Gastrocnemius medialis (tissue), 4 donors: ENCODE measurements around the gene KCNQ5.

Experiments used
- POLR2A ChIP-seq, 2 donors: fragments of 450-650 bp; IDR thresholded peaks; one replicate each; pipeline ENCODE4 v1.6.1; 2017; ENCODE audit warnings: antibody characterized with exemption in 2 of 2, mild to moderate bottlenecking in 2 of 2, moderate library complexity in 2 of 2
- TF ChIP-seq, protein P1 (sequence below), 5 experiments: fragments of 450-650 bp in 3 of 5; fragments of 200-600 bp in 2 of 5; sonication (generic) in 2 of 5; IDR thresholded peaks in 4 of 5; conservative IDR thresholded peaks in 1 of 5; 1 replicate in 4 of 5; 2 replicates in 1 of 5; pipeline ENCODE4 v1.5.1; 2016 to 2019; ENCODE audit warnings: antibody characterized with exemption in 5 of 5, mild to moderate bottlenecking in 3 of 5, moderate library complexity in 3 of 5

- TF ChIP-seq, protein P1, sequence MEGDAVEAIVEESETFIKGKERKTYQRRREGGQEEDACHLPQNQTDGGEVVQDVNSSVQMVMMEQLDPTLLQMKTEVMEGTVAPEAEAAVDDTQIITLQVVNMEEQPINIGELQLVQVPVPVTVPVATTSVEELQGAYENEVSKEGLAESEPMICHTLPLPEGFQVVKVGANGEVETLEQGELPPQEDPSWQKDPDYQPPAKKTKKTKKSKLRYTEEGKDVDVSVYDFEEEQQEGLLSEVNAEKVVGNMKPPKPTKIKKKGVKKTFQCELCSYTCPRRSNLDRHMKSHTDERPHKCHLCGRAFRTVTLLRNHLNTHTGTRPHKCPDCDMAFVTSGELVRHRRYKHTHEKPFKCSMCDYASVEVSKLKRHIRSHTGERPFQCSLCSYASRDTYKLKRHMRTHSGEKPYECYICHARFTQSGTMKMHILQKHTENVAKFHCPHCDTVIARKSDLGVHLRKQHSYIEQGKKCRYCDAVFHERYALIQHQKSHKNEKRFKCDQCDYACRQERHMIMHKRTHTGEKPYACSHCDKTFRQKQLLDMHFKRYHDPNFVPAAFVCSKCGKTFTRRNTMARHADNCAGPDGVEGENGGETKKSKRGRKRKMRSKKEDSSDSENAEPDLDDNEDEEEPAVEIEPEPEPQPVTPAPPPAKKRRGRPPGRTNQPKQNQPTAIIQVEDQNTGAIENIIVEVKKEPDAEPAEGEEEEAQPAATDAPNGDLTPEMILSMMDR (IDR thresholded peaks at IDR 0.05 in 4 of 5, conservative IDR thresholded peaks at IDR 0.05 in 1 of 5), result no peak
- TF ChIP-seq POLR2A (IDR thresholded peaks at IDR 0.05), result no peak
Measured at GRCh38 chr6:72943699-72944098, 321.8 kb downstream of the KCNQ5 start.
